Eye (tissue), 1 donor: ENCODE data around the gene PIK3R1.
"Not testable (repeated sequence)": the region's sequence is repeated elsewhere in the genome, so short reads cannot be mapped to it uniquely, and the experiment has no call there.

ENCODE experiments used
- DNase-seq: peaks from one replicate; pipeline ENCODE4 v3.0.0-alpha.2; 2015

The PIK3R1 gene

DNA sequence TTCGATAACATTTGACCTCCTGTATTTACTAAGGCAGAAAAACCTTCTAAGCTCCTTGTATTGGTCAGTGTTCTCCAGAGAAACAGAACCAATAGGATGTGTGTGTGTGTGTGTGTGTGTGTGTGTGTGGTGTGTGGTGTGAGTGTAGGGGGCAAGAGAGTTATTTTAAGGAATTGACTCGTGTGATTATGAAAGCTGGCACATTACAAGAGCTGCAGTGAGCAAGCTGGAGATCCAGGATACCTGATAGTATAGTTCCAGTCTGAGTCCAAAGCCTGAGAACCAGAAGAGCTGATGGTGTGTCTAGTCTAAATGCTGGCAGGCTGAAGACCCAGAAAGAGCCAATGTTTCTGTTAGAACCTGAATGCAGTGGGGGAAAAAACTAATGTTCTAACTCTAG, 21.2 kb upstream of the PIK3R1 start:
- DNase-seq, result no peak

DNA sequence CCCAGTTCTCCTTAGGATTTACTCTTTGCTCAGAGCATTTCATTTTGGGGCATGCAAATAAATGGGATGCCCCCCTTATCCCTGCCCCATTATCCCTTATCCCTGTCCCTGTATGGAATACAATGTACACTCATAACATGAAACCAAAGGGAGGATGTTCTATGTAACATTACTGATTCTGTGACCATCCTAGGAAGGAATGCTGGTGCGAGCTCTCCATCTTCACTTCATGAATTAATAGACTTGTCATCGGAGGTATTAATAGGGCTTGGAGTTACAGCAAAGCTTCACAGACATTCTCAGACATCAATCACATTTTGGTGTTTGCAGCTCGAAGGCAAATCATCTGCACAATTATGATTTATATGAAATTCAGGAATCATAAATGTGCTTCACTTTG, 20.4 kb upstream of the PIK3R1 start:
- no peak for DNase-seq

DNA sequence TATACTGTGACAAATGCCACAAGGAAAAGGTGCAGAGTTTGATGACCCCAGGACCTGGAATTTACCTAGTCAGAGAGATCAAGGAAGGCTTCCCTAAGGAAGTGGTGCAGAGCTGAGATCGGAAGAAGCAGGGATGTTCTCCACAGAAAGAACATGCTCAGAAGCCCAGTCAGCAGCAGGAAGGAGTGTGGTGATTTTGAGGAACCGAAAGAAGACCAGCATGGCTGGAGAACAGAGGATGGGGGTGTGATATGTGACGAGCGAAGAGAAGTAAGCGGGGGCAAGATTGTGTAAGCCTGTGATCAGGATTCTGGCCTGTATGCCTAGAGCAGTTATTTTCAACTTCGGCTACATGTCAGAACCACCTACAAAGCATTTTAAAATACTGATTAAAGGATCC, 18.7 kb upstream of the PIK3R1 start:
- DNase-seq, result no peak

DNA sequence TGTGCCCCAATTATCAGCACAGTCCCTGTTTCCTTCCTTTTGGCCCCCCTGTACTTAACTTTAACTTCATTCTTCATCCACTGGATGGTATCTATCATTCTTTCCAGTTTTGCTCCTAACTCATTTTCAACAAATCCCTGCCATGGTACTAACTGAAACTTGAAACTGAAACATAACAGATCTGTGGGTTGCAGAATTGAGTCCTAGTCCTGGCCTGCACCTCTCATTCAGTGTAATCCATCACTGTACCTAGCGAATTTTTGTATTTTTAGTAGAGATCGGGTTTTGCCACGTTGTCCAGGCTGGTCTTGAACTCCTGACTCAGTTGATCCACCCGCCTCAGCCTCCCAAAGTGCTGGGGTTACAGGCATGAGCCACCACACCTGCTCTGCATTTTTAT, 15.3 kb upstream of the PIK3R1 start:
- no peak for DNase-seq

DNA sequence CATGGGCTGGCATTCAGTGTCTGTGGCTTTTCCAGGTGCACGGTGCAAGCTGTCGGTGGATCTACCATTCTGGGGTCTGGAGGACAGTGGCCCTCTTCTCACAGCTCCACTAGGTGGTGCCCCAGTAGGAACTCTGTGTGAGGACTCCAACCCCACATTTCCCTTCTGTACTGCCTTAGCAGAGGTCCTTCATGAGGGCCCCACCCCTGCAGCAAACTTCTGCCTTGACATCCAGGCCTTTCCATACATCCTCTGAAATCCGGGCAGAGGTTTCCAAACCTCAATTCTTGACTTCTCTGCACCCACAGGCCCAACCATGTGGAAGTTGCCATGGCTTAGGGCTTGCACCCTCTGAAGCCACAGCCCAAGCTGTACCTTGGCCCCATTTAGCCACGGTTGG, 4.9 kb upstream of the PIK3R1 start:
- not testable (repeated sequence) for DNase-seq

DNA sequence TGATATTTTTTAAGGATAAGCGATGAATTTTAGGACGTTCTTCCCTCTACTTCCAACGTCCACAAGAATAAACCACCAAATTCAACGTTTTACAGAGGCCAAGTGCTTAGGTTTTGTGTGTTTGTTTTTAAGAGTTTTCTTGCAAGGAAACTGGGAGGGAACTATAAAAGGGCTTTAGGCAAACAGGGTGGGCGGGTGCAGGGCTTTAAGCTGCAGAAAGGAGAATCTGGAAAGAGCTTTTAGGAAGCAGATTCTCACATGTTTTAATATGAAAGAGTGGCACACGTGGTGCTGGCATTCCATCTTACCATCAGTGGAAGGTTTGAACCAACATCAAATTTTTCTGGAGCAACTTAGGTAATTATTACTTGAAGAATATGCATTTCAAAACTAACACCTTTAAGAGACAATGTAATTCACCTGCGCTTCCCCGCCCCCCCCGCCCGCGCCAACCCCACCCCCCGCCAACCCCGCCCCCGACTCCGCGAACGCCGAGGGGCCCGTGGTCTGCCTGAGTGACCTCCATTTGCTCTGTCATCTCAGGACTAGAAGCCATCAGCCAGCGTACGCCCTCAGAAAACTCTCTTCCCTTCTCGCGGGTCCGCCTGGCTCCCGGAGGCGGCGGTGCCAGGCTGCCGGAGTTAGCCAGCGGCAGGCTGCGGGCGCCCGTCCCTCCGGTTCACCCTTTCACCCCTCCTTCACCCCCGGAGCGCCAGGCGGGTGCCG, 911 bp upstream of the PIK3R1 start:
- peak; percentile 60 for DNase-seq

DNA sequence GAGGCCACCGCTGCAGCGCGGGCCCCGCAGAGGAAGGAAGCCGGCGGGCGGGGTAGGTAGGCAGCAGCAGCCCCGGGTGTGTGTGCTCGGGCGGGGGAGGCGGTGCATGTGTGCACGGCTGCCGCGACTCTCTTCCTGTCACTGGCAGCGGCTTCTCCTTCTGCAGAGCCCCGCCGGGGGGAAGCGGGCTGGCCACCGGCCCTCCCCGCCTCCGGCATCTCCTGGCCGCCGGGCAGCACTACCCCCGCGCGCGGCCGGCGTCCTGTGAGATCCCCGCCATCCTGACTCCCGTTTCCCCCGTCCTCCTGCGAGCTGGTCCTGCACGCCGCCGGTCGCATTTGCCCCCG, 315 bp downstream of the PIK3R1 start:
- no peak for DNase-seq

DNA sequence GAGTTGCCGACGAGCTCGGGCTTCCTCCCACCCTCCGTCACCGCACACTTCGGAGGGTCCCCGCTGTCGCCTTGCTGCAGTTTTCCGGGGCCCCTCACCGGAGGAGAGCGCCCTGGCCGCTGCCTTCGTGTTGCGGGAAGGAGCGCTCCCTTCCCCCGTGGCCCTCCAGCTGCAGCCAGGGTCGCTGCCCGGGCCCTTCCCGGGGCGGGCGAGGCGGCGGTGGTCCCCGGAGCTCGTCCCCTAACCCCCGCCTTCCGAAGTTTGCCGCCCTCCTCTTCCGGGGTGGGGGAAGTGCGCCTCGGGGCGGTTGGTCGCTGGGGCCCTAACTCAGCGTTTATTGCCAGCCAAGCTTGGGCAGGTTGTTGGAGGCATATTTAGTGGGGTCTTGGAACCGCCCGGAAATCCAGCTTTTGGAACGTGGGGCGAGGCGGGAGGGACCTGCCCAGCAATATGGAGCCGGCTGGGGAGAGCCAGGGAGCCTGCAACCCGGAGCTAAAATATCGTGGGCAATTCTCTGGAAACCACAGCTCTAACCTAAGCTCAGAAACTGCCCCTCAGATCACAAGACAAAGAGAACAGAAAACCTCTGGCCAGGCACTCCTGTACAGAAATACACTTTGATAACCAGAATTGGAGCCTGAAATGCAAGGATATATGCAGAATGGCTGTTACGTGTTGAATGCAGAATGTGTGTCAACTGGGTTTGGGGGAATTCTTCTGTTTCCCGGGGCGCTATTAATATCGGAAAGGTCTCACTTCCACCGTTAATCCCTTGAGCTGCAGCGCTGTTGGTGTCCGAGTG, 890 bp downstream of the PIK3R1 start:
- DNase-seq, result peak; percentile 85

DNA sequence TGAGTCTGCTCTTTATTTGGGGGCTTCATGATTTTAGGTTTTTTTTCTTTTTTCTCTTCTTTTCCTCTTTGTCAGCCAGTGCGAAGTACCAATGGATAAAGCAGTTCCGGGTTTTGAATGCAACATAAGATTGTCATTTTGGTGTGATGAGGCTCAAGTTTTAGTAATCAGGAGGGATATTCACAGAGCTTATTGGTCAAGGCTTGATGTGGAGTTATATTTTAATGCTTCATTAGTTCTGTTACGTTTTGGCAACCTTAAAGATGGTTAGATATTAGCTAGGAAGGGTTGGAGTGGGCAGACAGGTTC, 1.4 kb downstream of the PIK3R1 start:
- no peak for DNase-seq

DNA sequence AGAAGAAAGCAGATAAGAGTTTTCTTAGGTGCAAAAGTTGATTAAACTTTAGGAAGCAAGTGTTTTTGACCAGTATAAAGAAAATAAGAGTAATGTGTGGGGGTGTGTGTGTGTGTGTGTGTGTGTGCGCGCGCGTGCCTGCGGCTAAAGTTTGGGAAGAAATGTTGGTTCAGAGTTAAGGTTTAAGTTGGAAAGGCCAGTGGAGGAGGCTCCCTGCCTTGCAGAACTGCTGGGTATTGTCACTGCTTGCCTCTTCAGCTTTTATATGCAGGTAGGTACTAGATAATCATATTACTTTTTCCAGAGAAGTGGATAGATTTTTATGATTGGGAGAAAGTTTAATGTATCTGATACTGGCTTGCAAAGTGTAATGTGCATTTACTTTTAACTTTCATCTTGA, 2.0 kb downstream of the PIK3R1 start:
- DNase-seq, result no peak

DNA sequence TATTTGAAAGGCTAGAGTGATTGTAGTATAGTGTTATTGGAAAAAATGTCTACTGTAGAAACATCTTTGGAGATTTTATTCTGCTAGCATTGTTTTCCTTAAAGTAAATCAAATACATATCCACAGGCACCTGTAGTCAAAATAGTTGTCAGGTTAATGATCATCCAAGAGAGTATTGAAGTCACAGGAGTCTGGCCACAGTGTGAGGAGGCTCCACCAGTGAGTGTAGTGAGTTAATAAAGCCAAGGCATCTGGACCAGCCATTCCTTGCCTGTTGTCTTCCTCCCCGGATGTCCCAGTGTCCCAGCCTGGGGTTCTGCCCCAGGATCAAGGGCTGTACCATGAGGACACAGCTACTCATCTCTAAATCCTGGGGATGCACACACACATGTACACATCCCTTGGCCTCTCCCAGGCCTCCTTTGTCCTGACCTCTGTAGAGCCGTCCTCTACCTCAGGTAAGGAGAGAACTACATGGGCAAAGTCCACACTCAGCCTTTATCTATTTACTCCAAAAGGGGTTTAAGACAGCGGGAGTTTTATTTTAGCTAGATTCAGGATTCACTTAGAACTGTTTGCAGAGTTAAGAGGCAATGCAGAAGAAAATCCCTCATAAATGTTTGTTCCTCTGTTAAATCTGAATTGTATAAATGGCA, 3.7 kb downstream of the PIK3R1 start:
- DNase-seq, result no peak

DNA sequence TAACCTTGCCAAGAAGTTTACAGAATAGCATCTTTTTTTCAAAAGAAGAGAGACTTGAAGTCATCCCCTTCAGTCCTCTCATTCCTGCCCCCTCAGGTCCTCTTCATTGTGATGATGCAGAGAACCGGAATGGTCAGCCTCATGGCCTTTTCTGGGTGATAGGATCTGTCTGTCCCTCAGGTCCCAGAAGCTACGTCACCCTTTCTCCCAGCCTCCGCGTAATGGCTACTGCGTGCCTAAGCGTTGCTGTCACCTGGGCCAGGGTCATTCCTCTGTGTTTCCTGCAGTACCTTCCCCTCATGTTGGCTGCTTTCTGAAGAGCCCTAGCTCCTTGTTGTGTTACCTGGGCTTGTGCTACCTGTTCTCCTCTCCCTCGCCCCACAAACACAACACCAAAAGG, 4.7 kb downstream of the PIK3R1 start:
- DNase-seq, result no peak

DNA sequence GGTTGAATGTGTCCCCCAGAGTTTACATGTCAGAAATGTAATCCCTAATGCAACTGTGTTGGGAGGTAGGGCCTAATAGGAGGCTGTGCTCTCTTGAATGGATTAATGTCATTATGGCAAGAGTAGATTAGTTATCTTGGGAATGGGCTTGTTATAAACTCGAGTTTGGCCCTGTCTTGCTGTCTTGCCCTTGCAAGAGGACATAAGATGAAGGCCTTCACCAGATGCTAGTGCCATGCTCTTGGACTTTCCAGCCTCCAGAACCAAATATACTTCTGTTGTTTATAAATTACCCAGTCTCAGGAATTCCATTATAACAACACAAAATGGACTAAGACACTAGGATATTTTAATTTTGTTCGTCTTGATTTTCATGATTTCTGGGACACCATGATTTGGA, 5.4 kb downstream of the PIK3R1 start:
- no peak for DNase-seq

DNA sequence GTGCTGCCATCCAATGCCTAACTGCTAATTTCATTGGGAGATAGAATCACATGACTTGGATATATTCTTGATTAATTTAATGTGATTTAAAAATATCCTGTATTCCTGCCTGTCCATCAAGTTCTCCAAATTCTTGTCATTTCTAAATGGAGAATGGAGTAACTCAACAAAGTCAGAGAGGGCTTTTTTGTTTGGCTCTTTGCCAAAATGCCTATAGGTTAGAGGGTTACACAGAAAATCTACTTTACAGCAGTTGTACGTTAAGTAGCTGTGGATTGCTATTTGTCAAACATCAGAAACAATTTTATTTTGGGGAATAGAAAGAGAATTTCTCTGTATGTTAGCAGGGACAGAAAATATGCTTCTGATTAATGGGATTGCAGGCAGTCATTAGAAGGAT, 5.9 kb downstream of the PIK3R1 start:
- no peak for DNase-seq

DNA sequence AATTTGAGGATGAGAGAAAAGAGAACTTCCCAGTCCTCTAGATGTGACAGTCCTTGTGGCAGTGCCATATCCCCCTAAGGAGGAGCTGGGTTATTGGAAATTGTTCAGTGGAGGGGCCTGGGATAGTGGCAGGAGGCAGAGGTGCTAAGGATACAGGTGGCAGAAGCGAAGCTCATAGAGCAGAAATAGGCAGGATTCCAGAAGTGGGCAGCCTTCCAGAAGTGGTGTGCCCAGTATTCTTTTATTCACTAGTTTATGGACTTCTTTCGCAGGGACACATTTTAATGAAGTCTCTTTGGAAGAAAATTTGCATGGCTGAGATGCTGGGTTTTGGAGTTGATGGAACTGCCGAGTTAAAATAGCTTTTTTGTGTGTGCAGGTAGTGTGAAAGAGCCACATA, 6.8 kb downstream of the PIK3R1 start:
- DNase-seq, result no peak

DNA sequence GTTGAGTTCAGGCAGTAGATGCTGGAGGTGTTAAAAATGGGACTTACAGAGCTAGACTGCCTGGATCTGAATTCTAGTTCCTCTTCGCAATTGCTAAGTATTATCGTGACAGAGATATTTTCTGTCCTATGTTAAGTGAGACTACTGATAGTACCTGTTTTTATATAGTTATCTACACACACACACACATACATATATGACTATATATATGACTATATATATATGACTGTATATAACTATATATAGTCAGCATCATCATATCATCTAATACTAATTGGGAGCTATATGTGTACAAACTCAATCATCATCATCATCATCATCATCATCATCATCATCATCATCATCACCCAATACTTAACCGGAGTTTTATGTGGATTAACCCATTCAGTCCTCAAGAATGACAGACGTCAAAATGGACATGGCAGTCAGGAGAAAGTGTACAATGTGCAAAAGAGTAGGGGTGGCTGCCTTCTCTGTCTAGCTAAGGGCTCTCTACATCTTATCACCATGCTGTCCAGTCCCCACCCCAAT, 7.3 kb downstream of the PIK3R1 start:
- DNase-seq, result no peak

DNA sequence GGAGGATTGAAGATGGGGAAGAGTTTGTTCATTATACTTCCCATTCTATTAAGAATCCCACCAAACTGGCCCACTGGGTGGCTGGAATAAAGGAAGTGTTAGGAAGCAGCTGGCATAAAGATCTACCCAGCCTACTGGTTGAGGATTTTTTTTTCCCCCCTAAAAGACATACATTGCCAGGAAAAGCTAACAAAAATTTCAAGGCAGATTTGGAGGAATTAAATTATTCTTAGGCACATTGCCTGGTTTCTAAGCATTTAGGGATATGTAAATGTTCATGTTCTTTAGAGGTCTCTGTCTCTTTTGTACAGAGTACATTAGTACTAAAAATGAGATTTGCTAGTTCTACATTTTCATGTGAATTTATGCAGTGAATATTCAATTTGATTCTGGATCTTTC, 8.3 kb downstream of the PIK3R1 start:
- DNase-seq, result no peak

DNA sequence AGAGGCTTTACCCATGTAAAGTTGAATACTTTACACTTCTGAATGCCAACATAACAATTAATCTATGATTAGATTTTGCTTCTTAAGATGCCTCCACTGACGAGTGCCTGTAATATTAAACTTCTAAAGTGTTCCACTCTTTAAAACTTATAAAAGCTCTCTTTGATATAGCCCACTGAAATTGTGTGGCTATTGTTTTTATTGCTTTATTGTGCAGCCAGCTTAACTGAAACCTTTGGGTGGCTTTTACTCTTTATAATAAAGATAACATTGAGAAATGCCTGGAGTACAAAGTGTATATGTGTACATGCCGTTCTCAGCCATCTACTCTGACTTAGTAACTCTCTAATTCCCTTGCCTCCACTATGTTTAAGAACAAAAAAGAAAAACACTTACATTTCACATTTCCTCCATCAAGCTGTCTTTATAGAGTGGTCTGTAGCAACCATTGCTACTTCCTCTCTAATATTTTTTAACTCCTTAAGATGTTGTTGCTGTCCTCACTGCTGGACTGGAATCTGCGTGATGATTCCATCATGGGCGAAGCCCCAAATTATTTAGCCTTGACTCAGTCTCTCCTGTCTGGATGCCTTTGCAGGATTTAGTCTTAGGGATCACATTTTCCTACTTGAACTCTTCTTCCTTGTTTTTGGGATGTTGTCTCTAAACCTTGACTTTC, 9.1 kb downstream of the PIK3R1 start:
- DNase-seq, result no peak

DNA sequence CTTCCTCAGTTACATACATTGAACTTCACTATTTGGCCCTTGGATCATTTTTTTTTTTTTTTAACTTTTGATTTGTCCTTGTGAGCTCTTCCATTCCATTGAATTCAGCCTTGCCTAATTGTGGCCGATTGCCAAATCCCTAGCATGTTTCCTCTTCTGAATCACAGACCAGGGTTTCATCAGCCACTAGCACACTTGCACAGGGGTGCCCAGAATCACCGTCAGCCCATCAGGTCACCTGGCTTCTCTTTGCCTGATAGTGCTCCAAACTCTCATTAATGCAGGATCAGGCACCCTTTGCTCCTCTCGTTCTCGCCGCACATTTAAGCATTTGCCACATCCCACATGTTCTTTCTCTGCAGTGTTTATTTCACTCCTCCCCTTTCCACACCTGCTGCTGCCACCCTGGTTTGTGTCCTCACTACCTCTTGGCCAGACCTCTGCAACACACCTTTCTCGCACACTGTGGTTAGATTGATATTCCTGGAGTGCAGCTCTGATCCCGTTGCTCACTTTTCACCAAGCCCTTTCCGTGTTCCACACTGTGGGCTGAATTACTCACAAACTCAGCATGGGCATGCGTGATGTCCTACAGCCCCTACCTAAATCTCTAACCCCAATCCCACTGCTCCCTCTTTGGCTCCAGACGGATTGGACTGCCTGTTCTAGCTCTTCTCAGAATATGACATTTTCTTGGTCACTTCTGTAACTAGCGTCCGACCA, 9.8 kb downstream of the PIK3R1 start:
- DNase-seq, result no peak

DNA sequence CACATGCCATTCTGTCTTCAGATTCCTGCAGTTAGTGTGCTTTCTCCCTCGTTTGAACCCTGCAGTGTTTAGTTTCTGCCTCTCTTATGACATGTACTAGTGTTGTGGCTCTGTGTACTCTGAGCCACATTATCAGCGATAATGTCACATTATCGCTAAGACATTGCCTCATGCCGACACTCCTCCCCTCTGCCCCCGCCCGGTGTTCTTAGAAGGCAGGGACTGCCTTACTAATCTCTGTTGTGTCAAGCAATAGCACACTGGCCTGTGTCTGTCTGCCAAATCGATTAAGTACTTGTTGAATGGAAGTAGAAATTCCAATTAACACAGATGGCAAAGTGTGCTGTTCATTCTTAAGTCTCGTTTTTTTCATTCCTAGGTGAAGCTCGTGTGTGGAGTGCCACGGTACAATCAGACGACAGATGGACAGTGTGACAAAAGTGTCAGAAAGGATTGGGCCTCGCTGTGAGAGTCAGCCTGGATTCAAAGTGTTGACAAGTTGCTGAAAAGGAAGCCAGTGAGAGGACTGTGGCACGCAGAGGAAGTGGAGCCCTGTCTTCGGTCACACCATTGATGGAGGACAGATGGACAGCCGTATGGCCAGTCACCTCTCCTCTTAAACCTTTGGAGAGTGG, 10.5 kb downstream of the PIK3R1 start:
- DNase-seq, result peak; percentile 63

DNA sequence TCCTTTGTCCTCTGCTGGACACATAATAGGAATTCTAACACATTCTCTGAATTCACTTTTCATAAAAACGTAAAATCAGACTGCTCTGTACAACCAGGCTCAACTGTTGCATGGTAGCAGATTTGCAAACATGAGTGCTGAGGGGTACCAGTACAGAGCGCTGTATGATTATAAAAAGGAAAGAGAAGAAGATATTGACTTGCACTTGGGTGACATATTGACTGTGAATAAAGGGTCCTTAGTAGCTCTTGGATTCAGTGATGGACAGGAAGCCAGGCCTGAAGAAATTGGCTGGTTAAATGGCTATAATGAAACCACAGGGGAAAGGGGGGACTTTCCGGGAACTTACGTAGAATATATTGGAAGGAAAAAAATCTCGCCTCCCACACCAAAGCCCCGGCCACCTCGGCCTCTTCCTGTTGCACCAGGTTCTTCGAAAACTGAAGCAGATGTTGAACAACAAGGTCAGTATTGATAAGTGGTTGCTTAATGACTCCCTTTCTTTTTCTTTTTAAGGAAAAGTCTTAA, 11.1 kb downstream of the PIK3R1 start:
- no peak for DNase-seq

DNA sequence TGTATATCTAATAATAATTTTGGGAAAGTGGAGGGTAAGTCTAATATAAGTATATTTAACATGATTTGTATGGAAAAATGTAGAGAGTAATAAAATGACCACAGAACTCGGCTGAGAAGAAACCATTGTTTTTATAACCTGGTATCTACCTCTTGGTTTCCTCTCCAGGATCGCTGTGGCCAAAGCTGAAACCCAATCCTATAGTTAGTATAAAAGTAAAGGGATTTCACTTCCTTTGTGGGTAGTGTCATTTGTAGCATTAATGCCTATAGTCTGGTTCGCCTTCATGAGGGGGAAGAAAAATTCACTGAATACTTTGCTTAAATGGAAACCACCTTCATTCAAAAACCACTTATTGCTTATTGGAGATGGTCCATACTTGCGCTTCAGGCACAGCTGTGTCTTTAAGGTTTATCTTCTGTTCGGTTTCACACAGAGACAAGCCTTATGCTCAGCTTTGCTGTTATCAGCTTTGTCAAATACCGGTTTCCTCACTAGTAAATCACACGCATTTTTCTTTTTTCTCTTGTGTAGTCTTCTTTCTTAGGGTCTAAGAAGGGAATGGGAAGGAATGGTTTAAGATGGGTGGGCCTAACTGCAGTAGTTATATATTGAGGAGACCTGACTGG, 12.1 kb downstream of the PIK3R1 start:
- no peak for DNase-seq
